Keratinocyte (primary cell): Measurements from ENCODE around the gene RANBP3.

Experiments
- EZH2 ChIP-seq: IDR thresholded peaks from one replicate; pipeline ENCODE4 v1.6.1; 2012; ENCODE audit warnings: inconsistent platforms, mild to moderate bottlenecking, low read length, moderate library complexity
- TF ChIP-seq, protein P1 (sequence below), 3 experiments: IDR thresholded peaks in 1 of 3; conservative IDR thresholded peaks in 1 of 3; optimal IDR thresholded peaks in 1 of 3; 2 replicates in 2 of 3; 3 replicates in 1 of 3; pipeline versions ENCODE3 to v1.5.1; 2011; ENCODE audit warnings: low read length in 3 of 3, mild to moderate bottlenecking in 3 of 3, moderate library complexity in 2 of 3, control low read depth in 1 of 3, inconsistent platforms in 1 of 3; ENCODE audit not compliant: insufficient read depth in 2 of 3; ENCODE audit errors: extremely low read depth in 1 of 3

DNA sequence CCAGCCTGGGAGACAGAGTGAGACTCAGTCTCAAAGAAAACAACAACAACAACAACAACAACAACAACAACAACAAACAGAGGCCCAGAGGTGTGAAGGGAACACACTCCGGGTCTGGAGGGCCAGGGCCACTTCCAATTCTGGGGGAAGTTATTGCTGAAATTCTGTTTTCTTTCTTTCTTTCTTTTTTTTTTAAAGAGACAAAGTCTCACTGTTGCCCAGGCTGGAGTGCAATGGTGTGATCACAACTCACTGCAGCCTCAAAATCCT lies 67.4 kb downstream of the RANBP3 start:
- TF ChIP-seq EZH2: no peak
- TF ChIP-seq, protein P1, sequence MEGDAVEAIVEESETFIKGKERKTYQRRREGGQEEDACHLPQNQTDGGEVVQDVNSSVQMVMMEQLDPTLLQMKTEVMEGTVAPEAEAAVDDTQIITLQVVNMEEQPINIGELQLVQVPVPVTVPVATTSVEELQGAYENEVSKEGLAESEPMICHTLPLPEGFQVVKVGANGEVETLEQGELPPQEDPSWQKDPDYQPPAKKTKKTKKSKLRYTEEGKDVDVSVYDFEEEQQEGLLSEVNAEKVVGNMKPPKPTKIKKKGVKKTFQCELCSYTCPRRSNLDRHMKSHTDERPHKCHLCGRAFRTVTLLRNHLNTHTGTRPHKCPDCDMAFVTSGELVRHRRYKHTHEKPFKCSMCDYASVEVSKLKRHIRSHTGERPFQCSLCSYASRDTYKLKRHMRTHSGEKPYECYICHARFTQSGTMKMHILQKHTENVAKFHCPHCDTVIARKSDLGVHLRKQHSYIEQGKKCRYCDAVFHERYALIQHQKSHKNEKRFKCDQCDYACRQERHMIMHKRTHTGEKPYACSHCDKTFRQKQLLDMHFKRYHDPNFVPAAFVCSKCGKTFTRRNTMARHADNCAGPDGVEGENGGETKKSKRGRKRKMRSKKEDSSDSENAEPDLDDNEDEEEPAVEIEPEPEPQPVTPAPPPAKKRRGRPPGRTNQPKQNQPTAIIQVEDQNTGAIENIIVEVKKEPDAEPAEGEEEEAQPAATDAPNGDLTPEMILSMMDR (optimal IDR thresholded peaks at IDR 0.05 in 1 of 3, IDR thresholded peaks at IDR 0.05 in 1 of 3, conservative IDR thresholded peaks at IDR 0.05 in 1 of 3; ENCODE audit: extremely low read depth in 1 of 3, insufficient read depth in 2 of 3, low read length in 3 of 3): no peak
